HG03457 (cell line): ENCODE results near the gene RANBP10.
A peak's percentile ranks its signal among the peaks of the same experiment; 100 is the strongest.

Experiments used
- ATAC-seq: cut with Tn5 transposase; IDR thresholded peaks from one replicate; pipeline ENCODE4 v1.9.1; 2021; ENCODE audit warnings: moderate number of reproducible peaks; ENCODE audit not compliant: unreplicated experiment

The RANBP10 gene

DNA sequence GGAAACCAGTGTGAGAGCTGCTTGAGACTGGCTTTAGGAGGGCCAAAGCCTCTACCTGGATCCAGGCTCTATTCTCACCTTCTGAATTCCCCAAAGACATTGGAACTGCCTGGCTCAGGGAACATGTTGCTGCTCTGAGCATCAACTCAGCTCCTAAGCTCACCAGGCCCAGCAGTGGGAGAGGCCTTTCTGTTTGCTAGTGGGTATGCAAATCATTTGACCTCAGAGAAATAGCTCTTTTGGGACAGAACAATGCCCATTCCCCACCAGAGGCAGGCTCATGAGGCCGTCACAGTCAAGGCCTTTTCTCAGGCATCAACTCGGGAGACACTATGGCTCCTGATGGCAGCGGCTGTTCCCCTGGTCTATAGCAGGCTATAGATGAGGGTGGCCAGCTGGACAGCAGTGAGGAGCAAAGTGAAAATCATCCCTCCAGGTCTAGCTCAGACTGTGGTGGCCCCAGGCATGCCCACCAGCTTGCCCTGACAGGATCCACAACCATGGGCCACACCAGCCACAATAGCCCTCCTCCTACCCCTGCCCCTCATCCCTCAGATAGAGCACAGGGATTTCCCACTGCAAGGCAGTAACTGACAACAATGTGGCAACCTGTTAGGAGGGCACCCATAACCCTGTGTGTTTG lies 56.8 kb downstream of the RANBP10 start:
- ATAC-seq, result no peak

DNA sequence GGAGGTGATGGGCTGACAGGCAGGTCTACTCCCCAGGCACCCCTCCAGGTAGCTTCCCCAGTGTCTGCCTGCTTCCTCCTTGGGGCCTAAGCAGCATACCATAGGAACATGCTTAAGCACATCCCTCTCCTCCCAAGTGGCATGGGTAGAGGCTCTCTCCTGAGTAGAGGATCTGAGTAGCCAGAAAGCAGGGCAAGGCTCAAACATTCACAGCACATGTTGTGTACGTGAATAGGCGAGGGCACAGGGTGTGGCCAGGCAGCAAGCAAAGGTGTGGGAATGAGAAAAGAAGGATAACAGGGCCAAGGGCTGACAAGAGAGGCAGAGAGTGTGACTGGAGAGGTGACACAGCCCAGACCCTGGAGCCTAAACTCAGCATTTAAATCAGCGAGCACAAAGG lies 57.5 kb downstream of the RANBP10 start:
- no peak for ATAC-seq

DNA sequence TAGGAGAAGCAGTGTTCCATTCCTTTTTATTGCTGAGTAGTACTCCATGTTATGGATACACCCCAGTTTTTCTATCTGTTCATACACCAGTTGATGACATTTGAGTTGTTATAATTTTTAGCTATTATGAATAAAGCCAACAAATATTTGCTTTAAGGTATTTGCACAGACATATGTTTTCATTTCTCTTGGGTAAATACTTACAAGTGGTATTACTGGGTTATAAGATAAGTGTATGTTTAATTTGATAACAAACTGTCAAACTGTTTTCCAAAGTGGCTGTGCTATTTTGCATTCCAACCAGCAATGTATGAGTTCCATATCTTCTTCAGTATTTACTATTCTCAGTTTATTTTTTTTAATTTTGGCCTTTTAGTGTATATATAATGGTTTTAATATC lies 59.5 kb downstream of the RANBP10 start:
- no peak for ATAC-seq

DNA sequence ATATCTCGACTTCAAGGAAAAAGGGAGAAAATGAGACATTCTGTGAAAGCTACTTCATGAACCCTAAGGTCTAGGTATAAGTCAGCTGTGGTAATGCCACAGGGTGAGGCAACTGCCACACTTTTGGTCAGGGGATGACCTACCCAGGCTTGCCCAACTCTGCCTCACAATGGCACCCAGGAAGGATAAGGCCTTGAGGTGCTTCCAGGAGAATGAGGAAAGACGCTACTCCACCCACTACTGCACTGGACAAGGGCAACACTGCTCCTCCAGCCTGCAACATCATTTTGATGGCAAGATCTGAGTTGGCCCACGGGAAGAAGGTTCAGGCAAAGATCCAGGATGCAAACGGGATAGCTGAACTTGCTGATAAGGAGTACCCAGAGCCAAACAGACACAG lies 65.2 kb downstream of the RANBP10 start:
- no peak for ATAC-seq

DNA sequence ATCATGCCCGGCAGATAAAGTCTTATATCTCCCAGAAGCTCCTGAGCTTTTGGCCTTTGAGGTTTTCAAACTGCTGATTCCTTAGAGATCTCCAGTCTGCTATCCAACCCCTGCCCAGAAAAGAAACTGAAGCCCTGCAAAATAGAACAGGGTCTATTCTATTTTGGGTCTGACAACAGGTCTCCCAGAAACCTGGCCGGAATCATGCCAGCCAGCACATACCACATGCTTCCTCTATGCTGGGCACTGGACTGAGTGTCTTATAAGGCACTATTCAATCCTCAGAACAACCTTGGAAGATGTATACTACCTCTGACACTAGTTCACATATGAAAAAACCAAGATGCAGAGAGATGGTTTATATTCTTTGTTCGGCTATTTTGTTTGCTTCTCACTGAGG lies 66.0 kb downstream of the RANBP10 start:
- ATAC-seq, result no peak

DNA sequence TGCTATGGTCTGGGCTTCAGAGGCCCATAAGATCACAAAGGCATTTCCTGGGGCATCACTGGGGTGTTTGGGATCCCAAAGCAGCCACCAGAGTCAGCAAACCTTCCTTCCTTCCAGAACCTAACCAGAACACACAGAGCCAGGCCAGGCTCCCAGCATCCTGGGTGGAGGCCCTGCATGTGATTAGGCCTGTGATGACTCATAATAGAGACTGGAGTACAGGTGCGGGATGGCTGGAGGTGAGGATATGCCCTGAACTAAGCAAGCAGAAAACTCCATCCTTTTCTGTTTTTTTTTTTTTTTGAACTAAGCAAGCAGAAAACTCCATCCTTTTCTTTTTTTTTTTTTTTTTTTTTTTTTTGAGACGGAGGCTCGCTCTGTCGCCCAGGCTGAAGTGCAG lies 69.5 kb downstream of the RANBP10 start:
- no peak for ATAC-seq

DNA sequence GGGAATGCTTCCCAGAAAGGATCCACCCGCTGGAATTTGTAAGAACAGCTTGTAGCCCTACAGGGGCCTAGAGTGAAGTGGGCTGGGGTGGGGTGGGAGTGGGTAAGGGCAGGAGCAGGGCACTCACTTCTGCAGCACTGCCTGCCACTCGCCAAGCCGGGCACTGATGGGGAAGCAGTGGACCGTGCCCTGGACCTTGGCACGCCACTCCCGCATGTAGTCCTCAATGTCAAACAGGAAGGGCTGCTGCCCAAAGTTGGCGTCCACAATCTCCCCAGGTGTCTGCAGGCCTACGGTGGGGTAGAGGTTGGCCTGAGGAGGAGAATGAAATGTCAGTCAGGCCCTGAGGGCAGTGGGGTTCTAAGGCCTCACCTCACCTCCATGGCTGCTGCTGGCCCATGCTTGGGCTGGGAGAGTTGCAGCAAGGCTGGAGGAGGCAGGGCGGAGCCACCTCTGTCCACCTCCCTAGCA lies 71.6 kb downstream of the RANBP10 start:
- ATAC-seq, result no peak

DNA sequence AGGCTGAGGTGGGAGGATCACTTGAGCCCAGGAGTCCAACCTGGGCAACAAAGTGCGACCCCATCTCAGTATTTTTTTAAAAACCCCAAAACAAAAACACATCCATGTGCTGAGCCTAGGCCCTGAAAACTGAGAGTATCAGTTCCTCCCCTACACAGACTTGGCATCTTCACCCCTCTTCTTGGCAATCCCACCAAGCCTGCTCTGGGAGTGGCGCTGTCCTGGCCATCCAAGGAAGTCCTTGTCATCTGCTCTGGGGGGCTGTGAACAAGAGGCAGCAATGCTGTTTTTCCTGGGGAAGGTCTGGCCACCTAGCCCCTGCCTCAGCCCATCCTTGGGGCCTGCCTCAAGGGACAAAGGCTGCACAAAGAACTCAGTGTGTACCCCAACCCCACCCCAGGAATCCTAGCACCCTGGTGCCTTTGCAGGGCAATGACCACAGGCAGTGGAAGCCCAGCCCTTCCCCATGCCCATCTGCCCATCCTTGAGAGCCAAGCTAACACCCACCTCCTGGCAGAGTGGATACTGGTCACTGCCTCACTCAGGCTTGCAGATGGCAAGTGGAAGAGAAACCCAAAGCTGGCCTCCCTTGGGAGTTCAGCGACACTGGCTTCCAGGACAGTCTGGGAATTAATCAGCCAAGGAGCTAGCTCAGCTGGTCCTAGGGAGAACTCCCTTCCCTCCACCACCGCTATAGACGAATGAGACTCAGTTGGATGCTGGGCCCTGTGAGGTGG lies 72.5 kb downstream of the RANBP10 start:
- no peak for ATAC-seq

DNA sequence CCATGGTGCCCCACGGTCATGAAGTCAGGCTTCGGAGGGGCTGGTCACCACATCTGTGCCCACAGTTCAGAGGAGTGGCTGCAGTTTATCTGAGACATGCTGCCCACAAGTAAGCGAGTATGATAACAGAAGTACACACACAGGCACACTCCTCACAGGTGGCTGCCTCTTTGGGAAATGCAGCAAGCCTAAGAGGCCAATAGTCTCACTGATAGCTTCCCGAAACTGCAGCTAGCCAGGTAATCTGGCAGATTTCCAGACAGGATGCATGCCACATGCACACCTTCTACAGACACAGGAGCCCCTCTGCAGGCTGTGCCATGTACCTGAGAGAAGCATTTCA lies 74.6 kb downstream of the RANBP10 start:
- no peak for ATAC-seq

DNA sequence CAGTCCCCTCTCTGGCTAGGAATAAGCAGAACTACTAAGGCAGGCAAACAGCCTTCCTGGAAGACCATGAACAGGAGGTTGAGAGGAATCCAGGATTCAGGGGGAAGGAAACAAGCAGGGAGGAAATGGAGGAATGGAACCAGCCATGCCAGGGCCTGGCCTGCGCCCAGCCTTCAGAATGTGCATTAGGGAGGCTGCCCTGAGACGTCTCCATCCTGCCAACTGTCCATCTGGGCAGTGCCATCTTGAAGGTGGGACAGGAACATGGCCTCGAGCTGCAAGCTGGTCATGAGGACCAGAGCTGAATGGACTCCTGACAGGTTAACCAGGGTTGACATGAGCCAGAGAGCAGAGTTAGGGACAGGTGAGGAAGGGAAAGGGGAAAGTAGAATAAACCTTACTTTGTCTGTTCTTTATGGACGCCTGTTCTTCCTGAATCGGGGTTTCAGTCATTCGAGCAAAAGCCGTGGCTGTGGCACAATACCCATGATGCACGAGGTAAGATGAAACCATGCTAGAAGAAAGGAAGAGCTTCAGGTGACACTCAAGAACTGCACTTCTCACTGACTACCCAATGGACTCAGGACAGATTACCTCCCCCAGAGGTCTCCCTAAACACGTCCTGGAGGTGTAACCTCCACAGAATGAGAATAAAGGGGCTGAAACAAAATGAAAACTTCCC lies 75.1 kb downstream of the RANBP10 start:
- no peak for ATAC-seq

DNA sequence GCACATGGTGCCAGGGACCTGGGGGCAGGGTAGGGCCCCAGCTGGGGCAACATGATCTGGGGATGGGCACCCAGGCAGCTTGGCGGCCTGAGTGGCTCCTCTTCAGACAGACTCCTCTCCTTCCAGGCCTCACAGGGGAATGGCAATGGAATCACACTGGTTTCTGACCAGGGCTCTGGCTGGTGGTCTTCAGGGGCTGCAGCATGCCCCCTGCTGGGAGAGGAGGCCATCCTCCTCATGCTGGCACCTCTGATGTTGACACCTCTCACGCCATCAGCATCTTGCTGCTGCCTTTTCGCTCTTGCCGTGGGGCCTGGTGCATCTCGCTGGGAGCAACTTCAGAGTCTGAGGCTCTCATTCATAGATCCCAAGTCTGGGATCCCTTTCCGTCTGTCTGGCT lies 76.0 kb downstream of the RANBP10 start:
- ATAC-seq, result no peak

DNA sequence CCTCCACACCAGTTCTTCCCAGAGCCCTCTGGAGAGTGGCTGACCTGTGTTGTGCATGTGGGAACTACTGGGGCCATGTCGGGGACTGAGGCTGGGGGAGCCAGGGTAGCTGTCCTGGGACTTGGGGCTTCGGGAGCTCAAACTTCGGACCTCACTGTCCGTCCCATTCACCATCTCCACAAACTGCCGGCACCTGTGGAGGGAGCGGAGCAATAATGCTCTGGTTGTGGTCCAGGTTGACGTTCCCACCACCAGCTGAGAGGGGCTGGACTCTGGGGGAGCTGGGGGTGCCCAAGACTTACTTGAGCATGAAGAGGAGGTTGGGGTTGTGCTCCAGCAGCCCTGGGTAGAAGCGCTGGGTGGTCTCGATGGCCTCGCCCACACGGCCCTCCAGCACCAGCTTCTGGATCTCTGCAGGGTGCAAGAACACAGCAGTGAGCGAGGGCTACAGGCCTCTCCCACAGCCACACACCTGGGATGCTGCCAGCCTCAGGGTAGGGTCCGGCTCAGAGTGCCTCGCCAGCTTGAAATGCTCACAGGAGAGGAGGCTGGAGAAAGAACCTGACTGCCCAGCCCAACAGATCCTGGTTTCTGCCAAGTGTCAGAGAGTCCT lies 76.6 kb downstream of the RANBP10 start:
- ATAC-seq, result no peak

DNA sequence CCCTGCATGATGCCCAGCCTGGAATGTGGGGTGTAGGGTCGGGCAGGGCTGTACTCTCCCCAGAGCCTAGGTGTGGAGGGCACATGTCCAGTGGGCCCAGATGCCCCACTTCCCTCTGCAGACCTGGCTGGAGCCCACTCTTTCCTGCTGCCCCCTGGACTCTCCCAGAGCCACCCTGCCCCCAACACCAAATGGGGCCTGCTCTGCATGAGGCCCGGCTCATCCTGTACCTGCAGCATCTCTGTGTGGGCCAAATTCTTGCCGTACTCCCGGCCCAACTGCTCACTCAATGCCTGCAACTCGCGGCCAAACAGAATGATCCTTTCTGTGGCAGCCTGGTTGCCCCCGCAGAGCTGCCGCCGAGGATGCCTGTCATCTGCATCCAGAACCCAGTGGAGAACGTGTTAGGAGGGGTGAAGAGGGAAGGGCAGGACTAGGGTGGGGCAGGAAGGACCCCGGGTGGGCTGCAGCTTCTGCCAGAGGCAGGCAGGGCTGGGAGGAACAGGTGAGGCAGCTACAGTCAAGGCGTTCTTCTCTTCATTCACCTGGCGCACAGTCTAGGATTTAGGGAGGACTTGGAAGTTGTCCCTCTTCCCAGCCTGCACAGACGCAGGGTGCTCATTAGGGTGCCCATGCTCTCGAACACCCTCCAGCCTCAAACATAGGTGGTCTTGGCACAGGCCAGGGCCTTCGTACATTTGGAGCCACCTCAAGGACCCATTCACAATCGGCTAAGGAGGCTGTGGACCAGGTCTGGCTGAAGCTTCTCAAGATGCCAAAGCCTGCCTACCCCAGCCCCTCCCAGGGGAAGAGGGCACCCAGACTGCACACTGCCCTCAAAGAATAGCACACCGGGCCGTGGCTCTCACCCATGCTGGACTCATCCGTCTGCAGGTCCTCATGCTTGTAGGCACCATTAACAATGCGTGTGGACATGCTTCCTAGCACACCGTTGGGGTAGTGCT lies 78.6 kb downstream of the RANBP10 start:
- ATAC-seq, result no peak

DNA sequence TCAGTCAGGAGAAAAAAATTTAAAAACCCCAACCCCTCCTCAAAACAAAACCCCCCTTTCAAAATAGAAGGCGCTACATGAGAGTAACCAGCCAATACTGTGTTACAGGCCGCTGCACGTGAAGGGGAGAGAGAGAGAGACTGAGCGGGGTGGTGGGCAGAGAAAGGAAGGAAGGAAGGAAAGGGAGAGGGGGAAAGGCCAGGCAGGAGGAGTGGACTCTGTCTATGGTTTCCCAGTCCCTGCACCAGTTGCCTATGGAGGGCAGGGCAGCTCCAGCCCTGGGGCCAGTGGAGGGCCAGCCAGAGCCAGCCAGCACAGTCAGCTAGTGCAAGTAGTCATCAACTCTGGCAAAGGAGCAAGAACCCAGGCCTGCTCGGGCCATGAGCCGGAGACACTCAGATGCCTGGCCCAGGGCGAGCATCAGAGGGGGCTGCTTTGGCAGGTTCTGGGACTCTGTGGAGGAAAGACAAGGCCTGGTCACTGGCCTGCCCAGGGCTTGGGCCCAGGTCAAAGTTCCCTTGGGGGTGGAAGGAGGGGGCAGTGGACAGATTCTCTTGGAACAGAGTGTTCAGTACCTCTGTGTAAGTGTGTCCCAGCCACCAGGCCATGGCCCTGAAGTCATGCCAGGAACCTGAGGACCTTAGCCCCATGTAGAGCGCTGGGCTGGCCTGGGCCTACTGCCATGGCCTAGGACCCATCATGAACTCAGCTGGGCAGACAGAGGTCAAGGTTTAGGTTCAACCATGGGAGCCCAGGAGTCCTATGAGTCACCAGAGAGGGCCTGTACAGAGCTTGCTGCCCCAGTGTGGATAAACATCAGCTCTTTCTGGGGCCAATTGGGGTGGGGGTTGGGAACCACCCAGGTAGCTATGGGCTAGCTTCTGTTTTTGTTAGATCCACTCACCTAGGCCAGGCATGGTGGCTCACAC lies 80.0 kb downstream of the RANBP10 start:
- no peak for ATAC-seq

DNA sequence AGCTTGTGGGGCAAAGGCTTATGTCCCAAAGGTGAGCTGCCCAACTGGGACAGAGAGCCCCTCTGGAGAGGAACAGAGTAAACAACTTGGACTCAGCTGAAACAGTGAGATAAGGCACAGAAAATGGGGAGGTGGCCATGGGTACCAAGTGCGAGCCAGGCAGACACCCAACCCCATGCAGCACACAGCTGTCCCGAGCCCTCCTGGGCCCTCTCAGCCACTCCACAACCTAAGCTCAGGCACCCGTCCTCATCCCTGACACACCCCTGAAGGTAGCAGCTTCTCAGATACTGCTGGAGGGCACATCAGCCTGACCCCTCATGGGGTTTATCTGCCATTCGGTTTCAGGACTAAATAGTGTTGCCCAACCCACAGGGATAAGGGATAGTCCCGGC lies 82.5 kb downstream of the RANBP10 start:
- no peak for ATAC-seq

DNA sequence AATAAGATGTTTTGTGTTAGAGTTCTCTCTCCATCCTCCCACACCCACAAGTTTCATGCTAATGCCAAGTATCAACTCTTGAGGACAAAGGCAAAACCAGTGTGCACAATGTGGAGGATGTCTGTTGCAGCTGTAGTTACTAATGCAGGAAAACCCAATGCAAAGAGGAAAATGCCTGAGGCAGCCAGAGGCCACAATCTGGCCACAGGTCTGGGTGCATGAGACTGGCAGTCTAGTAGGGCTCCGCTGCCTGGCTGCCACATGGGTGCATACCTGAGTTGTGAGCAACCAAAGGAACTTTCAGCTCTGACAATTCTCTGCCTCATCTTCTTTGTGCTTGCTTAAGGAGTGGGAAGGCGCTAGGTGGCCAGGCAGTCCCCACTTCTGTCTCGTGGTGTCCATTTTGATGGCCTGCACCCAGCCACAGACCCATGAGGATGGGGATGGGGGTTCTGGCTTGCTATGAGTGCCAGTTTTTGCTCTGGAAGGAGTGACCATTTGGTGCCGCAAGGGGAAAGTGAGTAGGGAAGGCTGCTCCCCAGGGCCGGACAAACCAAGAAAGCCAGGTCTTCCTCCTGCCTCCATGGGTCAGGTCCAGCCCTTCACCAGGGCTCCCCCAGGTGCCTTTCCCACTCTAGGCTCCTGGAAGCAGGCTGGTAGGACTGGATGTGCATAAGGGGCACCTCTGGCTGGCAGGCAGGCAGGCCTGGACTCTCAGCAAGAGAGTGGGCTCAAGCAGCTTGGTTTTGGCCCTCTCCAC lies 83.0 kb downstream of the RANBP10 start:
- ATAC-seq, result no peak

DNA sequence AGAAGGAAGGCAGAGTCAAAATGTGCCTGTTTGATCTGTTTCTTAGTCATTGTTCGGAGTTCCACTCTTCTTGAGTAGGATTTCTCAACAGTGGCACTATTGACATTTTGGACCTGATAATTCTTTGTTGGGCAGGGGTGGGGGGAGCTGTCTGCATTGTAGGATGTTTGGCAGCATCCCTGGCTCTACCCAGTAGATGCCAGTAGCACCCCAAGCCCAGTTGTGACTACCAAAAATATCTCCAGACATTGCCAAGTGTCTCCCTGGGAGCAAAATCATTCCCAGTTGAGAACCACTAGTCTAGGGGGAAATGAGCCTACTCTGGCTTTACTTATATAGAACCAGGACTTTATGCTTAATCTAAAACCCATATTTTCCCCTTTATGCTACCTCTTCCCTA lies 86.1 kb downstream of the RANBP10 start:
- no peak for ATAC-seq

DNA sequence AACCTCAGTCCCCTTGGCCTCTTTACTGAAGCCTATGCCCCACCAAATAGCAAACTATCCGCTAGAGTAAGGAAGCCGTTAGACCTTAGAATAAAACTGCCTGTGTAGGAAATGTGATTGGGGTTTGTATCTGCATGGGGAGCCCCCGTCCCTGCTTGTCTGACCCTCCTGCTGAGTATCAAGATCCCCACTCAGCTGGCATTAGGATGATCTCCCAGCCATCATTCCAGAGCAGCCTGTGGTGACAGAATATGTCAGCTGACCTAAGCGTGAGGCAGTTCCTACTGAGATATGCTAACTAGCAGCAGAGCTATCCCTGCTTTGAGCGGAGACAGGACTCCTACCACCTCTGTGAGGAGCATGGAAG lies 86.6 kb downstream of the RANBP10 start:
- peak; percentile 23 for ATAC-seq
